K562 (cell line): Measurements from ENCODE around the gene SLC26A1. TPM values are rescaled to one million over a fixed set of nuclear protein-coding genes. Genes with fewer than 3 reads are reported as not detected.

Source experiments
- ATAC-seq: fragments of 200-7000 bp; cut with Tn5 transposase; 3 replicates; pipeline ENCODE4 v1.9.1; 2020; ENCODE audit warnings: moderate library complexity
- BruUV-seq: library from RNA; stranded (reverse); fragments of 400-500 nt; replicated peaks from 2 replicates; lab custom pipeline; 2021; lab: Mats Ljungman, UMichigan
- CTCF ChIA-PET: fragments of 300-600 bp; formaldehyde crosslinking; extraction: SDS; loops from one replicate; lab custom pipeline; 2021; ENCODE audit warnings: low intra/inter-chr PET ratio; lab: Yijun Ruan, JAX
- POLR2A ChIA-PET: fragments of 300-600, 350-650 bp; sonication (Branson Sonifier 250); formaldehyde crosslinking; extraction: SDS; loops from one replicate; lab custom pipeline; 2021; ENCODE audit warnings: antibody characterized with exemption, inconsistent platforms; lab: Yijun Ruan, JAX
- DNase-seq, 4 experiments: peaks; one replicate each; pipeline versions ENCODE4 v3.0.0 to v3.0.0-alpha.2; 2011 to 2018; ENCODE audit warnings: low spot score in 3 of 4, mixed read lengths in 3 of 4; ENCODE audit errors: extremely low read depth in 1 of 4
- FAIRE-seq: peaks from 2 replicates; lab custom pipeline; 2011; peaks lifted over from hg19 to GRCh38; lab: Jason Lieb, UNC
- H2AFZ ChIP-seq: 2 replicates; pipeline ENCODE4 v1.6.0; 2011; ENCODE audit warnings: low read depth, low read length, control low read depth, inconsistent platforms
- H3K27ac ChIP-seq: fragments of 200-600 bp; 3 replicates; pipeline ENCODE4 v1.8.0; 2011; ENCODE audit warnings: low read depth, mild to moderate bottlenecking, control low read depth, inconsistent platforms, low read length, moderate library complexity, mixed read lengths; ENCODE audit errors: extremely low read depth
- H3K27me3 ChIP-seq, 2 experiments: fragments of 300-600 bp in 1 of 2; 2 replicates in 1 of 2; 3 replicates in 1 of 2; pipeline versions ENCODE4 v1.6.0 to v1.8.0; 2011; ENCODE audit warnings: inconsistent platforms in 2 of 2, low read length in 2 of 2, mild to moderate bottlenecking in 1 of 2, mixed read lengths in 1 of 2, moderate library complexity in 1 of 2; ENCODE audit not compliant: control insufficient read depth in 2 of 2, insufficient read depth in 2 of 2
- H3K36me3 ChIP-seq: fragments of 300-600 bp; 3 replicates; pipeline ENCODE4 v1.8.0; 2011; ENCODE audit warnings: mild to moderate bottlenecking, low read length, inconsistent platforms; ENCODE audit not compliant: control insufficient read depth, insufficient read depth
- H3K4me1 ChIP-seq, 2 experiments: fragments of 200-600 bp in 1 of 2; replicated peaks in 1 of 2; 2 replicates in 1 of 2; 3 replicates in 1 of 2; pipeline versions ENCODE4 v1.5.1 to v1.8.0; 2011; ENCODE audit warnings: inconsistent platforms in 2 of 2, low read length in 2 of 2, mild to moderate bottlenecking in 1 of 2, mixed read lengths in 1 of 2, moderate library complexity in 1 of 2; ENCODE audit not compliant: control insufficient read depth in 2 of 2, insufficient read depth in 2 of 2
- H3K4me2 ChIP-seq: 2 replicates; pipeline ENCODE4 v1.6.1; 2011; ENCODE audit warnings: low read length, control low read depth, inconsistent platforms, mixed read lengths; ENCODE audit not compliant: insufficient read depth
- H3K4me3 ChIP-seq: fragments of 200-600 bp; sonication (generic), shearing (Covaris generic); 2 replicates; pipeline ENCODE4 v1.5.1; 2016; ENCODE audit warnings: control low read depth, inconsistent platforms
- H3K79me2 ChIP-seq: fragments of 200-600 bp; 3 replicates; pipeline ENCODE4 v1.8.0; 2011; ENCODE audit warnings: low read length, inconsistent platforms; ENCODE audit not compliant: control insufficient read depth, insufficient read depth
- H3K9ac ChIP-seq, 2 experiments: 2 replicates each; pipeline versions ENCODE4 v1.6.0 to v1.6.1; 2011; ENCODE audit warnings: low read depth in 2 of 2, low read length in 2 of 2, control low read depth in 1 of 2, inconsistent platforms in 1 of 2, mild to moderate bottlenecking in 1 of 2, mixed read lengths in 1 of 2; ENCODE audit not compliant: insufficient read depth in 1 of 2
- H3K9me1 ChIP-seq: one replicate; pipeline ENCODE4 v1.6.0; 2011; ENCODE audit warnings: inconsistent platforms, mild to moderate bottlenecking, low read length, moderate library complexity; ENCODE audit not compliant: control insufficient read depth, insufficient read depth
- H3K9me3 ChIP-seq: replicated peaks from 2 replicates; pipeline ENCODE4 v1.5.1; 2011; ENCODE audit warnings: low read depth, low read length, inconsistent platforms; ENCODE audit not compliant: control insufficient read depth, insufficient read depth
- H4K20me1 ChIP-seq: replicated peaks from 2 replicates; pipeline ENCODE4 v1.6.1; 2011; ENCODE audit warnings: low read length, inconsistent platforms, mixed read lengths; ENCODE audit not compliant: control insufficient read depth, insufficient read depth
- CREB1 ChIP-seq, 2 experiments: sonication (generic) in 1 of 2; formaldehyde crosslinking in 1 of 2; IDR thresholded peaks; 2 replicates each; pipeline versions ENCODE4 v1.6.1 to v1.8.0; 2012 to 2022; ENCODE audit warnings: inconsistent platforms in 1 of 2, mild to moderate bottlenecking in 1 of 2, missing genetic modification reagents in 1 of 2, moderate library complexity in 1 of 2
- DIDO1 ChIP-seq: fragments of 450-650 bp; IDR thresholded peaks from 2 replicates; pipeline ENCODE4 v1.6.1; 2016; ENCODE audit warnings: low read depth, missing biosample characterization, missing genetic modification characterization
- FOS ChIP-seq: IDR thresholded peaks from 3 replicates; pipeline ENCODE4 v1.6.1; 2011; ENCODE audit not compliant: insufficient read length; ENCODE audit errors: extremely low read depth
- KDM1A ChIP-seq, 2 experiments: fragments of 450-650 bp; IDR thresholded peaks; 2 replicates each; pipeline ENCODE4 v1.6.1; 2016; ENCODE audit warnings: mild to moderate bottlenecking in 2 of 2
- MTF1 ChIP-seq: fragments of 250-450 bp; sonication (Bioruptor Pico); IDR thresholded peaks from 2 replicates; pipeline ENCODE4 v1.9.0; 2021; ENCODE audit warnings: moderate library complexity, mild to moderate bottlenecking, inconsistent platforms, borderline replicate concordance
- NR2C1 ChIP-seq, 2 experiments: fragments of 450-650 bp; IDR thresholded peaks; 2 replicates each; pipeline ENCODE4 v1.6.1; 2017; ENCODE audit warnings: mild to moderate bottlenecking in 2 of 2, antibody characterized with exemption in 1 of 2, inconsistent platforms in 1 of 2, missing compliant biosample characterization in 1 of 2, missing genetic modification characterization in 1 of 2
- NR2F6 ChIP-seq: fragments of 450-650 bp; formaldehyde crosslinking; IDR thresholded peaks from 2 replicates; pipeline ENCODE4 v1.4.0; 2020; ENCODE audit warnings: mild to moderate bottlenecking
- NR4A1 ChIP-seq, 2 experiments: fragments of 250-450 bp in 1 of 2; fragments of 450-650 bp in 1 of 2; sonication (Bioruptor Pico) in 1 of 2; IDR thresholded peaks; 2 replicates each; pipeline versions ENCODE4 v1.4.0 to v1.6.1; 2016 to 2020; ENCODE audit warnings: mild to moderate bottlenecking in 2 of 2, missing compliant biosample characterization in 1 of 2, missing genetic modification characterization in 1 of 2, moderate library complexity in 1 of 2
- TEAD1 ChIP-seq, 2 experiments: fragments of 450-650 bp in 1 of 2; sonication (generic) in 1 of 2; formaldehyde crosslinking; IDR thresholded peaks; 2 replicates each; pipeline versions ENCODE4 v1.4.0 to v1.8.0; 2020 to 2022; ENCODE audit warnings: mild to moderate bottlenecking in 2 of 2, missing genetic modification reagents in 1 of 2
- ZNF507 ChIP-seq: conservative IDR thresholded peaks from 2 replicates; pipeline ENCODE4 v1.6.1; 2017; ENCODE audit warnings: missing genetic modification characterization, missing compliant biosample characterization
- ZNF583 ChIP-seq: fragments of 250-450 bp; sonication (Bioruptor Pico); IDR thresholded peaks from 2 replicates; pipeline ENCODE4 v1.4.0; 2020
- WGBS: fragments of 100-300 bp; shearing (Covaris generic); methylation state at CpG from one replicate; pipeline ENCODE4 v1.1.6; 2016; ENCODE audit warnings: low coverage, mixed read lengths; ENCODE audit not compliant: insufficient coverage; ENCODE audit errors: missing lambda C conversion rate; 5-methylcytosine and 5-hydroxymethylcytosine counted together
- in situ Hi-C: fragments of 300-500 bp; cut with MboI; formaldehyde crosslinking; loops from 4 replicates; pipeline ENCODE4 v1.15.0; 2018; ENCODE audit warnings: inconsistent platforms, mixed read lengths
- intact Hi-C: fragments of 100-400 bp; cut with micrococcal nuclease; formaldehyde crosslinking; loops from 2 replicates; pipeline ENCODE4 v1.14.2; 2022
- polyA plus RNA-seq, 8 experiments: library from polyadenylated mRNA; depleted of rRNA in 4 of 8; stranded (reverse) in 5 of 8; unstranded in 3 of 8; fragments of >200 nt; fragmentation: Nextera tagmentation in 2 of 8; fragmentation: Illumina TruSeq in 1 of 8; extraction: Ambion mirVana in 2 of 8; extraction: Trizol in 1 of 8; gene quantifications; 2 replicates each; pipeline versions ENCODE4 v1.2.1 to v1.2.3, GENCODE V29; 2011 to 2014; ENCODE audit warnings: inconsistent platforms in 1 of 8, missing spikeins in 1 of 8
- total RNA-seq, 7 experiments: library from RNA; depleted of rRNA in 6 of 7; stranded (reverse); fragments of >200 nt in 6 of 7; fragmentation: Illumina TruSeq in 2 of 7; extraction: Trizol in 2 of 7; gene quantifications; 2 replicates each; pipeline versions ENCODE4 v1.2.1 to v1.2.3, GENCODE V29; 2011 to 2021; ENCODE audit warnings: low replicate concordance in 1 of 7
- TF ChIP-seq, protein P1 (sequence below): fragments of 250-450 bp; sonication (Bioruptor Pico); IDR thresholded peaks from 2 replicates; pipeline ENCODE4 v1.4.0; 2020; ENCODE audit warnings: mild to moderate bottlenecking, moderate library complexity, borderline replicate concordance
- TF ChIP-seq, protein P2 (sequence below): fragments of 250-450 bp; sonication (Bioruptor Pico); IDR thresholded peaks from 2 replicates; pipeline ENCODE4 v1.8.0; 2022; ENCODE audit warnings: inconsistent platforms

The SLC26A1 gene
- total and polyA plus RNA-seq, 9 of the 15 experiments (the other 6 are each of a cell fraction or from before 2014, with no cell fraction given) = 0.11 to 4.2 (median 0.95) TPM

DNA sequence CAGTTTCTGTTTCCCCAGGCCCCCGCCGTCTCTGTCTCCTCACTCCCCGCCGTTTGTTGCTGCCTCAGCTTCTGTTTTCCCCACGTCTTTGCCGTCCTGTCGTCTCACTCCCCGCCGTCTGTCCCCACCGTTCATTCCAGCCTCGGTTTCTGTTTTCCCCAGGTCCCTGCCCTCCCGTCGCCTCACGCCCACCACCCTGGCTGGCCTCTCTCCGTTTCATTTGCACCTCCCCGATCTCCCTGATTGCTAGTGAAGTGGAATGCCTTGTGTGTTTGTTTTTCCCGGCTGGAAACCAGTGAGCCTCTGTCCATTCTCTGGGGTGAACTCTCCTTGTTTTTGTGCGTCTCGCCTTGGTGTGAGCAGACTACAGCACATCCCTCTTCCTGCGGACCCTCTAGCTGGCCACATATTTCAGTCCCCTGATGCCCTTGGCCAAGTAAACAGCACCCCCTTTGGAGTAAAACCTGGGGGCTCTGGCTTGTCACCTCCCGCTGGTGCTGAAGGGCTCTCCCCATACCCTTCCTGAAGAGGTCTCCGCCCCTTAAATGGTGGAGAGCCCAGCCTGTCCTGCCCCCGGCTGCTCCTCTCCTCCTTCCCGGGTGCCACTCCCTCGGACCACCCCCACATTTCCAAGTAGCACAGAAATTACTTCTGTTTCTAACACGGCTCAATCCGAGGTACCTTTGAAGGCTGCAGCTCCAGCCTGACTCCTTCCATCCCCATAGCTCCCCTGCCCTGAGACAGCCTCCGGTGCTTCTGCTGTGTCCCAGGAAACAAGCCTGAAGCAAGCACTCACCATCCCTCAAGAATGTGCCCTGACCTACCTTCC is 47.7 kb downstream of the SLC26A1 start:
- H4K20me1 ChIP-seq = 0 out of 2 replicates have a peak, but pooled peaks cover 4% of the 10 kb centered on the region
- FAIRE-seq (no peak), DNase-seq (no peak), ATAC-seq (no peak; the same call in 2 of the 3 replicates)
- H3K36me3 ChIP-seq = no peaks in the 10 kb centered on the region
- H3K4me1 ChIP-seq = peaks cover 0 to 42% of the 10 kb centered on the region in 2 experiments; a peak in 2 of 5 replicates
- H3K27me3 ChIP-seq = no peaks in the 10 kb centered on the region
- no peak overlapping the region for H3K4me3 ChIP-seq
- H3K9ac ChIP-seq = peak overlapping the region in 1 of 2 experiments; percentile 53; a peak in 2 of 4 replicates
- H3K9me1 ChIP-seq = no peaks in the 10 kb centered on the region
- H3K27ac ChIP-seq = no peak overlapping the region
- CTCF ChIA-PET = no interaction called here
- H3K9me3 ChIP-seq = no peaks in the 10 kb centered on the region
- in situ Hi-C loops (no loop called here), intact Hi-C loops (no loop called here)
- no TSS peak for BruUV-seq
- H3K79me2 ChIP-seq = no peaks in the 10 kb centered on the region
- no peak for TF ChIP-seq TEAD1 (CRISPR knock-in tag; IDR thresholded peaks at IDR 0.05)
- TF ChIP-seq NR2C1 (IDR thresholded peaks at IDR 0.05) = no peak
- no peak for TF ChIP-seq NR2C1 (tag; IDR thresholded peaks at IDR 0.05)
- TF ChIP-seq NR4A1 (CRISPR knock-in tag; IDR thresholded peaks at IDR 0.05) = no peak
- TF ChIP-seq NR4A1 (tag; IDR thresholded peaks at IDR 0.05) = no peak
- TF ChIP-seq NR2F6 = no peak
- TF ChIP-seq ZNF583 (CRISPR knock-in tag) = no peak
- no peak for TF ChIP-seq DIDO1 (tag)
- no peak for TF ChIP-seq KDM1A (IDR thresholded peaks at IDR 0.05)
- TF ChIP-seq, protein P1, sequence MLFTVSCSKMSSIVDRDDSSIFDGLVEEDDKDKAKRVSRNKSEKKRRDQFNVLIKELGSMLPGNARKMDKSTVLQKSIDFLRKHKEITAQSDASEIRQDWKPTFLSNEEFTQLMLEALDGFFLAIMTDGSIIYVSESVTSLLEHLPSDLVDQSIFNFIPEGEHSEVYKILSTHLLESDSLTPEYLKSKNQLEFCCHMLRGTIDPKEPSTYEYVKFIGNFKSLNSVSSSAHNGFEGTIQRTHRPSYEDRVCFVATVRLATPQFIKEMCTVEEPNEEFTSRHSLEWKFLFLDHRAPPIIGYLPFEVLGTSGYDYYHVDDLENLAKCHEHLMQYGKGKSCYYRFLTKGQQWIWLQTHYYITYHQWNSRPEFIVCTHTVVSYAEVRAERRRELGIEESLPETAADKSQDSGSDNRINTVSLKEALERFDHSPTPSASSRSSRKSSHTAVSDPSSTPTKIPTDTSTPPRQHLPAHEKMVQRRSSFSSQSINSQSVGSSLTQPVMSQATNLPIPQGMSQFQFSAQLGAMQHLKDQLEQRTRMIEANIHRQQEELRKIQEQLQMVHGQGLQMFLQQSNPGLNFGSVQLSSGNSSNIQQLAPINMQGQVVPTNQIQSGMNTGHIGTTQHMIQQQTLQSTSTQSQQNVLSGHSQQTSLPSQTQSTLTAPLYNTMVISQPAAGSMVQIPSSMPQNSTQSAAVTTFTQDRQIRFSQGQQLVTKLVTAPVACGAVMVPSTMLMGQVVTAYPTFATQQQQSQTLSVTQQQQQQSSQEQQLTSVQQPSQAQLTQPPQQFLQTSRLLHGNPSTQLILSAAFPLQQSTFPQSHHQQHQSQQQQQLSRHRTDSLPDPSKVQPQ (CRISPR knock-in tag) = no peak
- TF ChIP-seq CREB1 (IDR thresholded peaks at IDR 0.05) = no peak
- no peak for TF ChIP-seq CREB1 (CRISPR knock-in tag; IDR thresholded peaks at IDR 0.05)
- TF ChIP-seq, protein P2, sequence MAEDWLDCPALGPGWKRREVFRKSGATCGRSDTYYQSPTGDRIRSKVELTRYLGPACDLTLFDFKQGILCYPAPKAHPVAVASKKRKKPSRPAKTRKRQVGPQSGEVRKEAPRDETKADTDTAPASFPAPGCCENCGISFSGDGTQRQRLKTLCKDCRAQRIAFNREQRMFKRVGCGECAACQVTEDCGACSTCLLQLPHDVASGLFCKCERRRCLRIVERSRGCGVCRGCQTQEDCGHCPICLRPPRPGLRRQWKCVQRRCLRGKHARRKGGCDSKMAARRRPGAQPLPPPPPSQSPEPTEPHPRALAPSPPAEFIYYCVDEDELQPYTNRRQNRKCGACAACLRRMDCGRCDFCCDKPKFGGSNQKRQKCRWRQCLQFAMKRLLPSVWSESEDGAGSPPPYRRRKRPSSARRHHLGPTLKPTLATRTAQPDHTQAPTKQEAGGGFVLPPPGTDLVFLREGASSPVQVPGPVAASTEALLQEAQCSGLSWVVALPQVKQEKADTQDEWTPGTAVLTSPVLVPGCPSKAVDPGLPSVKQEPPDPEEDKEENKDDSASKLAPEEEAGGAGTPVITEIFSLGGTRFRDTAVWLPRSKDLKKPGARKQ (CRISPR knock-in tag) = no peak
- TF ChIP-seq MTF1 = no peak
- no peak for TF ChIP-seq FOS
- no peak for TF ChIP-seq ZNF507
- POLR2A ChIA-PET = interaction anchor here (2.8 kb wide), 1 partner anchor 13 kb away, joined by 11 read pairs; the partner anchor contains the start of genes GAK and TMEM175
- no peak overlapping the region for H3K4me2 ChIP-seq
- 49% methylated on average over 28 of the region's 28 CpGs for WGBS
- H2AFZ ChIP-seq = no peak overlapping the region
